Fibroblast of lung (primary cell): ENCODE results near the gene LARGE2.

Experiments
- EZH2 ChIP-seq: IDR thresholded peaks from 2 replicates; pipeline ENCODE4 v1.5.1; 2012; ENCODE audit warnings: low read length, control low read depth, mild to moderate bottlenecking; ENCODE audit errors: missing control alignments
- TF ChIP-seq, protein P1 (sequence below), 2 donors: IDR thresholded peaks in 1 of 2; conservative IDR thresholded peaks in 1 of 2; 1 replicate in 1 of 2; 2 replicates in 1 of 2; pipeline ENCODE4 v1.5.1; 2011 to 2012; ENCODE audit warnings: low read length in 2 of 2, control low read depth in 1 of 2, inconsistent platforms in 1 of 2, low read depth in 1 of 2, mild to moderate bottlenecking in 1 of 2

DNA sequence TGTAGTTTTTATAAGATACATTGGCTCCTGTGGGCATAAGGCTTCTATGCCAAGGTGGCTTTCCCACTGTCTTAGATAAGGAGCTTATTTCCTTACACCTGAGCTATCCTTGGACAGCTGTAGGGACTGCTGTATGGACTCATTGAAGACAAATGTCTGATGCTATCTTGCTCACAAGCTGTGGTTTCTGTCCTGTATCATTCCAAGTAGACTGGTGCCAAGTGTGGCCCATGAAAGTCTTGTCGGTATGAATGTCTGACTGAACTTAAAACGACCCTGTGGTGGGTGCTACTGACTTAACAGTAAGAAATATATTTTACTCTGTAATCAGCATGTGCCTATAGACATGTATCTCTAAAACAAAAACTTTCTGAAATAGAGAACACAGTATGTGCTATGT, 45.0 kb downstream of the LARGE2 start:
- TF ChIP-seq, protein P1, sequence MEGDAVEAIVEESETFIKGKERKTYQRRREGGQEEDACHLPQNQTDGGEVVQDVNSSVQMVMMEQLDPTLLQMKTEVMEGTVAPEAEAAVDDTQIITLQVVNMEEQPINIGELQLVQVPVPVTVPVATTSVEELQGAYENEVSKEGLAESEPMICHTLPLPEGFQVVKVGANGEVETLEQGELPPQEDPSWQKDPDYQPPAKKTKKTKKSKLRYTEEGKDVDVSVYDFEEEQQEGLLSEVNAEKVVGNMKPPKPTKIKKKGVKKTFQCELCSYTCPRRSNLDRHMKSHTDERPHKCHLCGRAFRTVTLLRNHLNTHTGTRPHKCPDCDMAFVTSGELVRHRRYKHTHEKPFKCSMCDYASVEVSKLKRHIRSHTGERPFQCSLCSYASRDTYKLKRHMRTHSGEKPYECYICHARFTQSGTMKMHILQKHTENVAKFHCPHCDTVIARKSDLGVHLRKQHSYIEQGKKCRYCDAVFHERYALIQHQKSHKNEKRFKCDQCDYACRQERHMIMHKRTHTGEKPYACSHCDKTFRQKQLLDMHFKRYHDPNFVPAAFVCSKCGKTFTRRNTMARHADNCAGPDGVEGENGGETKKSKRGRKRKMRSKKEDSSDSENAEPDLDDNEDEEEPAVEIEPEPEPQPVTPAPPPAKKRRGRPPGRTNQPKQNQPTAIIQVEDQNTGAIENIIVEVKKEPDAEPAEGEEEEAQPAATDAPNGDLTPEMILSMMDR (conservative IDR thresholded peaks at IDR 0.05 in 1 of 2, IDR thresholded peaks at IDR 0.05 in 1 of 2; ENCODE audit: low read depth in 1 of 2, low read length in 2 of 2) = no peak
- no peak for TF ChIP-seq EZH2
